Putamen (tissue), 1 donor: ENCODE data around the gene ERMP1.

Source experiments
- DNase-seq: peaks from one replicate; pipeline ENCODE4 v3.0.0-alpha.2; 2016; ENCODE audit warnings: low spot score

Gene ERMP1

DNA sequence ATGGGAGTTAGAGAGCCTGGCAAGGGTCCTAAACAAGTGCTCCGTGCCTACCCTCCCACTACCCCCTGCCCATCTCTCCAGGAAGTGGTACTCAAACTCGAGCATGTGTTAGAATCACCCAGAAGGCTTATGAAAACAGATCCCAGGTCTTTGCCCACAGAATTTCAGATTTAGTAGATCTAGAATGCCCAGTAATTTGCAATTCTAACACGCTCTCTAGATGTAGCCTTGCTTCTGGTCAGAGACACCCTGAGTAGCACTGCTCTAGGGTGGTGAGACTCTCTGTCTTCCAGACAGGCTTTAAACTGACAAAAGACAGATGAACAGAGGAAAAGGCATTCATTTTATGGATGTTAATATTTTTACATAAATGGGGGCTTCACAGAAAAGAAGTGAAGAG is 20.7 kb upstream of the ERMP1 start:
- DNase-seq, result no peak

DNA sequence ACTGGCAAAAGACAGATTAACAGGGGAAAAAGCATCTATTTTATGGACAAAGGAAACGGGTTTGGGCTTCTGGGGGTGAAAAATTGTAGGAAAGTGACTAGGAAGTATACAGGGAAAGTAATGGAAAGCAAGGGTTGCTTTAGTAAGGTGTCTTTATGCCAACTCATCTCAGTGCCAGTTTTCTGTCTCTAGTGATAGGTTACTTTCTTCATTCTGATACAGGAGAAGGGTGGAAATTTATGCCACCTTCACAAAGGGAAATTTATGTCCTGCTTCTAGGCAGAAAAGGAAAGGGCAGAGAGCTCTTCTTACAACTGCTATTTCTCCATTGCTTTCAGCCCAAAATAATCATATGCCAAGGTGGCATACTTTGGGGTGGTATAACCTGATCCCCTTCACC is 20.1 kb upstream of the ERMP1 start:
- no peak for DNase-seq

DNA sequence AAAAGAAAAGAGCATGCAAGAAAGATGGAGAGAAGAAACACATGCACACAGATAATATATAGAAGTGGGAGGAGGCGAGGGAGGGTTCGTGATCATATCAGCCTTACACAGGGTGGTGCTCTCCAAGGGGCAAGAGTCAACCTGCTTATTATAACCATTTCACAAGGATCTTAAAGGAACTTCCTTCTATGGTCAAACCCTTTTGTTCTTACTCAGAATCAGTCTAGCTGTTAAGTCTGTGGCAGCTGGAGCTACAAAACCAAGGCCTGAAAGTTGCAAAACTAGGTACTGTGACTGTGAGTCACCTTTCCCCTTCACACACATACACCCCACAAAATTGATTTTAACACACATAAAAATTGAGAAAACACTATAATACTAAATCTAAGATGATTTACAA is 18.5 kb upstream of the ERMP1 start:
- DNase-seq, result no peak

DNA sequence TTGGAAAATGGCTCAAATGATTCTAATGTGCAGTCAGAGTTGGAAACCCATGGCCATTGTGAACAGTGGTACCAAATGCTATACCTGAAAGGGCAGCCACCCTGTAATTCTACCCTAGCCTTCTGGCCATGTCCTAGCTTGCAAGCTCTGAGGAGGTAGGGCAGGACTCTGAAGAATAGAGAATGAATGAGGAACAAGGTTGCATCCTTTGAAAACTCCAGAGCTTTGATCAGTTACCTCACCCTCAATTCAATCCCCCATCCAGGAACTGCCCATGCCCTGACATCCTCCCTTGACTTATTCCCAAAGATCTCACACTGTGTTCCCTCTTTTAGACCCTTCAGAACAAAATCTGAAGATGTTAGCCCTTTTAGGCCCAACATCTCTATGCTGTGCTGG is 17.8 kb upstream of the ERMP1 start:
- no peak for DNase-seq

GRCh38 chr9:5848372-5848882 is 15.5 kb upstream of the ERMP1 start:
- DNase-seq, result no peak

DNA sequence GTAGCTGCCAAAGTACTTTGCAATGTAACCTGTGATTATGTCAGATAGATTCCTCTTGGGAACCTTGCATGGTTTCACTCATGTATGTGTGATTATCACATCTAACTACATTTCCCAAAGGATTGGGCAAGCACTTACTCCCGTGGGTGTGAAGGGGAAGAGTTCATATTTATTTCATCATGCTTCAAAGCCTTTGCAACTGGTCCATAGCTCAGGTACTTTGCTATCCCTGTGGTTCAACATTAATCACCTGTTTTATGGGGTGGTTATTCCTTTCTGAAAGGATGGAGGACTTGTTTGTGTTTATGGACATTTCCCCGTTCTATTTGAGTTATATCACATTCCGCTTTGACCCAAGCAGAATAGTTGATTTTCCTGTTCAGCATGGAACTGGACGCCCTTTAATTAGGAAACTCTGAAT is 13.6 kb upstream of the ERMP1 start:
- DNase-seq, result no peak

GRCh38 chr9:5846096-5846495 is 13.2 kb upstream of the ERMP1 start:
- DNase-seq, result no peak

DNA sequence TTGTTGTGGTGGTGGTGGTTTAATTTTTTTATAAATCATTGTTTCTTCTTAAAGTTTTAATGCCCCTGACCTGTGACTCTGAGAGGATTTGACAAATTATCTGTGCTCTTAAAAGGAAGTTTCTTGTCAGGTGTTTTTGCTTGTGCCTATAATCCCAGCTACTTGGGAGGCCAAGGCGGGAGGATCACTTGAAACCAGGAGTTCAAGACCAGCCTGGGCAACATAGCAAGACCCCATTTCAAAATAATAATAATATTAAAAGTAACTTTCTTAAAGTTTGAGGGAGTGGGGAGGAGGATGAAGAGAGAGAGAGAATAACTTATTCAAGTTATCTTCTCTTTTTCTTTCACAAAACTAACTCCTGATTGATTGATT is 12.2 kb upstream of the ERMP1 start:
- no peak for DNase-seq

GRCh38 chr9:5843794-5844471 is 11.0 kb upstream of the ERMP1 start:
- DNase-seq, result no peak

GRCh38 chr9:5842929-5843793 is 10.2 kb upstream of the ERMP1 start:
- DNase-seq, result no peak

- DNase-seq, result no peak
Observed at GRCh38 chr9:5841771-5842573, 9.1 kb upstream of the ERMP1 start.

- no peak for DNase-seq
Observed at GRCh38 chr9:5840788-5841187, 7.9 kb upstream of the ERMP1 start.

GRCh38 chr9:5839572-5839902 is 6.6 kb upstream of the ERMP1 start:
- no peak for DNase-seq

DNA sequence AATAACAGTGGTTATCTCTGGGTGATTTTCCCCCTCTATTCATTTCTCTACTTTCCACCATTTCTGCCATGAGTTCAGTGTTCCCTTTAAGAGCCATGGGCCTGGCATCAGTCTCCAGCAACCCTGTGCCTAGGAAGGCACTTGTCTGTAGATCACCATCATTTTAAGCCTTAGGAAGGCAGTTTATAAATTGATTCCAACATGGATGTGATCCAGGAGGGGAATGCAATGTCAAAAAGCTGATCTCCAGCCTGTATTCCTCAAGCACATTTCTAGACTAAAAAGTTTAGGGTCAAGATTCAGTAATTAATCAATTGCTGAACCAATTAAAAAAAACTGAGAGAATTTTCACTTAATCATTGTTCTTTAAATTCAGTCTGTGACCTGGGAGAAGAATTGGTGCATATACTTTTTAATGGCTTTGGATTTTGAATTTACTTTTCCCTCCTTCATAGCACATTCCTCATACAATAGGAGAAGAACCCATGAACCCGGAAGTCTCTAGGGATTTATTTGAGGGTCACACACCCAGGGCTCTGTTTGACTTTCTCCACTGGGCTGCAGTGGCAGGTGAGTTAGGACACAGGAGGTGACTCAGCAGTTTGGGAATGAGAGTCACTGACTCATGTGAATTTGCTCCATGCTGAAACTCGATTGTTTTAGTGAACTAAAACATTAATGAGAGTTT is 6.1 kb upstream of the ERMP1 start:
- no peak for DNase-seq

DNA sequence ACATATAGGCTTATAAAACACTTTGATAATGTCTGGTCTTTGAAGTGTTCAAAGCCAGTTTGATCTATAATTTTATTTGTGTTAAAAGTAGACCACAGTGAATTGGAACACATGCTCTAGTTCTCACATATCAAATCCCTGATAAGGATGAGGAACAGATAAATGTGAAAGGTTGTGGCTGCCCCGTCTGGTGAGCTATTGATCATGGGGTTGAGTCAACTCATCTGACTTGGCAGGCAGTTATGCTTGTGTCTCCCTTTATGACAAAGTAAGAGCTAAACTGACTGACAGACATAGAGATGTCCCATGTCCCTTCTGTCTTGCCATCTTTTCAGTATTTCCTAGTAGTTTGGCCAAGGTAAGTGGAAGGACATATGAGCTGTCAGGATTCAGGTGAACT is 2.9 kb upstream of the ERMP1 start:
- no peak for DNase-seq

- no peak for DNase-seq
Observed at GRCh38 chr9:5834214-5834613, 1.3 kb upstream of the ERMP1 start.

DNA sequence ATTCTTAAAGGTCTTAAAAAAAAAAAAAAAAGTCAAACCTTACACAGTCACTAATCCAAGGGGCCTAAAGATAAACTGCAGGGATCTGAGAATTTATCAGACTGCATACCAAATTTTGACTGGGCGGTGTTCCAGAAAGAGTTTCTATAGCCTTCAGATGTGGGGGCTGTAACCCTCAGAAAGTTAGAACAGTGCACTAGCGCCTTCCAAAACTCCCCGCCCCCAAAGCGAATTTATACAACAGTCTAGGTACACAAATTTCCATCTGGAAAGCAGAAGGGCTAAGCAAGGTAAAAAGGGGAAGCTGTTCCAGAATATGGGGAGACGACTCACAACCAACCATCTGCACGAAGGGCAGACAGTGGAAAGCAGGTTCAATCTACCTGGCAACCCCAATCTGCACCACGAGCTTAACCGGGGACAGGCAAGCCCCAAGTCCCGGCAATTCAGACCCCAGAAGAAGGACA is 813 bp downstream of the ERMP1 start:
- DNase-seq, result no peak

GRCh38 chr9:5825895-5826622 is 6.9 kb downstream of the ERMP1 start:
- DNase-seq, result no peak

DNA sequence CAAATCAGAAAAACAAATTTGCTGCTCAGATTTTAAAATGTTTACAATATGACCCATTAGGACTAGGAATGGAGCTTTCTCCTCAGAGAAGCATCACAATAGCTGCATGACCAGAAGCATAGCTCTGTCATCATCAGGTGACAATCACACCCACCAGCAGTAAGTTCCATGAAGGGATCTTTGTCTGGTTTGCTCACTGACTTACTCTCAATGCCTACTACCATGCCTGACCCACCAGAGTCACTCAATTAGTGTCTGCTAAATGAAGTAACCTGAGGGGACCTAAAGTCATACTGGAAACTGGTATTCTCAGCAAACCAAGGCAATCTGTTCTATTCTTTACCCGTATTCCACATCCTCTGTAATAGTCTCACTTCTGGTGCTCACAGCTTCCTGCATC is 7.7 kb downstream of the ERMP1 start:
- peak; percentile 39 for DNase-seq

DNA sequence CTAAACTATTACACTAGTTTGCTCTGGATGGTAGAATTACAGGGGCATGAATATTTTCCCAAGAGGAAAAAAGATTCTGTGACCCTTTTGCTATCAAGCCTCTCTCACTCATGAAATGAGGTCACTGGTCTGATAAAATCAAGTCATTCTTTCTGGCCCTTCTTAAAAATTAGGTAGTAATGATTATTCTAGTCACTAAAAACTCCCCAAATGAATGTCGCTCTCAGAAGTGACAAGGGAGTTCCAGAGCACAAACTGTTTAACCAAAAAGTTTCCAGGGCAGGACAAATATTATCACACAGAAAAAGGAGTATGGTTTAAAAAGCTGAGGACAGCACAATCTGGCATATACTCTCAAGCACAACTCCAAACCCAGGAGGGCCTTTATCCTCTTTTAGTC is 12.5 kb downstream of the ERMP1 start:
- DNase-seq, result no peak

GRCh38 chr9:5819174-5819573 is 13.7 kb downstream of the ERMP1 start:
- DNase-seq, result no peak
